ENCODE data around the gene AATF.

DNA sequence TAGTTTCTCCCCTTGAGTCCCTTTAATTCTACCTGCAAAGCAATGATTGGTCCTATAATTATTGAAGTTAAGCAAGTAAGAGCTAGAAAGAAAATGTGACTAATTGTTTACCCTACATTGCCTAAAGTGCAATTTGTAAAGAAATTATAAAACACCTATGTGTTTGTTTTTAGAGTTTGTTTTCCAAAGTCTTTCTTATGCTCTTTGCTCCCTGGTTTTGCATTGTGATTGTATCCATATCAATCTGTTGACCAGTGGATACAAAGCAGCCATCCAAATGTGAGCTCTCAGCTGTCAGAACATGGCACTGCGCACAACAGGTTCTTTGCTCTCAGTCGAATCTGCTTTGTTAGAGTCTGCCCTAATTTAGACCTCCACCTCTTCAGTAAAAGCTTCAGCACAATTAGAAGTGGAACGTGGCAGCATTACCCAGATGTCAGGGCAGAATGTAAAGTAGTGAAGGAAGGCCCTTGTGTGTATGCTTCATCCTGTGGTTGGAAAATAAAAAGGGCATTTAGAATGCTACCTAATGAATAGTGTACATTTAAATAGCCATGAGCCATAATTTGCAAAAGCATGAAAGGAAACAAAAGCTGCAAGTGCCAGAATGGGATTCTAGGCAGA is 70.5 kb downstream of the AATF start:
- TF ChIP-seq CTCF (IDR thresholded peaks at IDR 0.05) (no peak), POLR2A (IDR thresholded peaks at IDR 0.05) (no peak)

Data from ovary (tissue), 3 donors.